ENCODE data around the gene CLEC16A.
A peak's percentile ranks its signal among the peaks of the same experiment; 100 is the strongest.

The CLEC16A gene

GRCh38 chr16:11165349-11165748 is 221.0 kb downstream of the CLEC16A start:
- DNase-seq, result peak; percentile 49

GRCh38 chr16:11165894-11166665 is 221.7 kb downstream of the CLEC16A start:
- no peak for DNase-seq

GRCh38 chr16:11167581-11167980 is 223.2 kb downstream of the CLEC16A start:
- no peak for DNase-seq

GRCh38 chr16:11168386-11169051 is 224.2 kb downstream of the CLEC16A start:
- no peak for DNase-seq

- no peak for DNase-seq
Observed at GRCh38 chr16:11169641-11170040, 225.3 kb downstream of the CLEC16A start.

- DNase-seq, result no peak
Observed at GRCh38 chr16:11170201-11170600, 225.8 kb downstream of the CLEC16A start.

GRCh38 chr16:11170696-11171447 is 226.5 kb downstream of the CLEC16A start:
- DNase-seq, result no peak

- no peak for DNase-seq
Observed at GRCh38 chr16:11171448-11171709, 227.0 kb downstream of the CLEC16A start.

GRCh38 chr16:11171757-11172299 is 227.5 kb downstream of the CLEC16A start:
- DNase-seq, result no peak

GRCh38 chr16:11173426-11173825 is 229.1 kb downstream of the CLEC16A start:
- DNase-seq, result no peak

GRCh38 chr16:11174141-11174540 is 229.8 kb downstream of the CLEC16A start:
- no peak for DNase-seq

- DNase-seq, result no peak
Observed at GRCh38 chr16:11175106-11175786, 230.9 kb downstream of the CLEC16A start.

- no peak for DNase-seq
Observed at GRCh38 chr16:11175787-11176341, 231.5 kb downstream of the CLEC16A start.

- no peak for DNase-seq
Observed at GRCh38 chr16:11177578-11178160, 233.3 kb downstream of the CLEC16A start.

GRCh38 chr16:11178424-11178823 is 234.1 kb downstream of the CLEC16A start:
- DNase-seq, result no peak

GRCh38 chr16:11179574-11179973 is 235.2 kb downstream of the CLEC16A start:
- no peak for DNase-seq

- DNase-seq, result no peak
Observed at GRCh38 chr16:11180489-11180888, 236.1 kb downstream of the CLEC16A start.

- DNase-seq, result no peak
Observed at GRCh38 chr16:11181242-11181898, 237.0 kb downstream of the CLEC16A start.

GRCh38 chr16:11181899-11182279 is 237.5 kb downstream of the CLEC16A start:
- no peak for DNase-seq

GRCh38 chr16:11182411-11182810 is 238.0 kb downstream of the CLEC16A start:
- DNase-seq, result no peak

GRCh38 chr16:11183035-11183812 is 238.9 kb downstream of the CLEC16A start:
- no peak for DNase-seq
